Ovary (tissue), 9 donors: ENCODE results near the gene GGTA1. TPM values are rescaled to one million over a fixed set of nuclear protein-coding genes. Genes with fewer than 3 reads are reported as not detected.

Experiments used
- DNase-seq, 5 donors: peaks; one replicate each; pipeline ENCODE4 v3.0.0-alpha.2; 2019 to 2020
- H3K27ac ChIP-seq, 2 donors: fragments of 200-600 bp; one replicate each; pipeline versions ENCODE4 v1.5.1 to v1.8.0; 2019 to 2022
- H3K27me3 ChIP-seq: fragments of 200-600 bp; one replicate; pipeline ENCODE4 v1.8.0; 2022
- H3K36me3 ChIP-seq: fragments of 200-600 bp; sonication (generic); one replicate; pipeline ENCODE4 v1.5.1; 2019
- H3K4me1 ChIP-seq: one replicate; pipeline ENCODE4 v1.8.1; 2013; ENCODE audit warnings: mild to moderate bottlenecking, moderate library complexity; ENCODE audit not compliant: insufficient read depth
- H3K4me3 ChIP-seq: fragments of 200-600 bp; sonication (generic); one replicate; pipeline ENCODE4 v1.5.1; 2017
- H3K9me3 ChIP-seq, 2 donors: fragments of 200-600 bp in 1 of 2; sonication (generic) in 1 of 2; one replicate each; pipeline versions ENCODE4 v1.5.1 to v1.8.1; 2013 to 2019; ENCODE audit warnings: mild to moderate bottlenecking in 1 of 2, moderate library complexity in 1 of 2
- CTCF ChIP-seq, 3 donors: fragments of 450-650 bp in 2 of 3; fragments of 200-600 bp in 1 of 3; IDR thresholded peaks; one replicate each; pipeline versions ENCODE4 v1.5.1 to v1.8.0; 2016 to 2022; ENCODE audit warnings: antibody characterized with exemption in 3 of 3, mild to moderate bottlenecking in 1 of 3
- EP300 ChIP-seq: sonication (generic); formaldehyde crosslinking; IDR thresholded peaks from one replicate; pipeline ENCODE4 v1.6.1; 2017; ENCODE audit warnings: antibody characterized with exemption
- POLR2A ChIP-seq: fragments of 450-650 bp; IDR thresholded peaks from one replicate; pipeline ENCODE4 v1.6.1; 2017; ENCODE audit warnings: antibody characterized with exemption, mild to moderate bottlenecking, moderate library complexity
- WGBS, 3 donors: extraction: QIAGEN DNeasy Blood & Tissue Kit in 1 of 3; methylation state at CpG; one replicate each; pipeline versions ENCODE4 v1.1.5 to v1.1.7; 2013 to 2017; 5-methylcytosine and 5-hydroxymethylcytosine counted together
- intact Hi-C, 4 donors: fragments of 100-400 bp; cut with DNase I; formaldehyde crosslinking; loops; one replicate each; pipeline versions ENCODE4 v1.11.0 to v1.15.1; 2022 to 2023
- polyA plus RNA-seq, 2 donors: library from polyadenylated mRNA; stranded (reverse); fragments of 200-250 nt in 1 of 2; fragments of 350-450 nt in 1 of 2; fragmentation: Illumina TruSeq in 1 of 2; extraction: RNeasy Lipid Tissue Mini Kit (QIAGEN cat#74804) in 1 of 2; gene quantifications; one replicate each; pipeline ENCODE4 v1.2.3, GENCODE V29; 2013 to 2014
- total RNA-seq, 7 donors: library from RNA; depleted of rRNA in 2 of 7; stranded (reverse); fragments of >200 nt in 2 of 7; fragmentation: NEBNext Ultra II Directional in 3 of 7; extraction: Animal tissue kit (Norgen Biotek cat#: 25700) in 3 of 7; gene quantifications; one replicate each; pipeline versions ENCODE4 v1.1.0 to v1.2.4, GENCODE V29; 2016 to 2023
- donor health status: DM: no; HTN: no; CAD: no; lungs with moderate emphysema.
- donor health status: DM: no; HTN: no; CAD: no.
- donor health status: Bipolar disorder and iron deficiency.
- donor health status: DM: yes; HTN: yes; CAD: no.
- donor health status: DM: no; HTN: no; CAD: no.
- donor health status: DM: yes; HTN: yes; CAD: no.

The GGTA1 gene
- total and polyA plus RNA-seq, 9 donors: 0.38 to 33.1 (median 2.4) TPM

- H3K27me3 ChIP-seq: no peaks in the 10 kb centered on the region
- 58 to 64% (median 60%) methylated on average over 5 of the region's 5 CpGs for WGBS, 3 donors
- H3K9me3 ChIP-seq: no peaks in the 10 kb centered on the region
- no peak overlapping the region for H3K4me3 ChIP-seq
- no peaks in the 10 kb centered on the region for H3K4me1 ChIP-seq
- no peak overlapping the region for H3K27ac ChIP-seq
- intact Hi-C loops: no loop called here
- H3K36me3 ChIP-seq: no peaks in the 10 kb centered on the region
- no peak for TF ChIP-seq POLR2A
- TF ChIP-seq EP300: no peak
- no peak for TF ChIP-seq CTCF (IDR thresholded peaks at IDR 0.05)
- no peak for DNase-seq
Measured at GRCh38 chr9:121472446-121472845, 27.2 kb downstream of the GGTA1 start.

GRCh38 chr9:121466142-121466541, 33.5 kb downstream of the GGTA1 start:
- DNase-seq: no peak

GRCh38 chr9:121464968-121465367, 34.7 kb downstream of the GGTA1 start:
- DNase-seq: no peak
- Histone ChIP-seq H3K4me1 (no peaks in the 10 kb centered on the region), H3K27ac (no peak overlapping the region), H3K9me3 (no peaks in the 10 kb centered on the region), H3K4me3 (no peak overlapping the region), H3K27me3 (no peaks in the 10 kb centered on the region), H3K36me3 (no peaks in the 10 kb centered on the region)
- intact Hi-C loops: no loop called here
- 60 to 71% (median 66%) methylated on average over 4 of the region's 4 CpGs for WGBS, 3 donors
- TF ChIP-seq EP300 (no peak), CTCF (IDR thresholded peaks at IDR 0.05) (no peak), POLR2A (no peak)

More at GRCh38 chr9:121466142-121466541, 33.5 kb downstream of the GGTA1 start:
- H3K36me3 ChIP-seq: no peaks in the 10 kb centered on the region
- H3K4me3 ChIP-seq: no peak overlapping the region
- TF ChIP-seq POLR2A: no peak
- no peak for TF ChIP-seq CTCF (IDR thresholded peaks at IDR 0.05)
- no peak for TF ChIP-seq EP300
- no peaks in the 10 kb centered on the region for H3K9me3 ChIP-seq
- WGBS, 3 donors: 75 to 81% (median 80%) methylated on average over 1 of the region's 1 CpG
- intact Hi-C loops: no loop called here
- H3K27ac ChIP-seq: no peak overlapping the region
- no peaks in the 10 kb centered on the region for H3K27me3 ChIP-seq
- H3K4me1 ChIP-seq: no peaks in the 10 kb centered on the region

GRCh38 chr9:121463026-121463807, 36.4 kb downstream of the GGTA1 start:
- no peak for TF ChIP-seq POLR2A
- TF ChIP-seq CTCF (IDR thresholded peaks at IDR 0.05): no peak
- TF ChIP-seq EP300: no peak
- Histone ChIP-seq H3K27me3 (no peaks in the 10 kb centered on the region), H3K4me3 (no peak overlapping the region), H3K36me3 (no peaks in the 10 kb centered on the region), H3K9me3 (no peaks in the 10 kb centered on the region), H3K4me1 (no peaks in the 10 kb centered on the region), H3K27ac (no peak overlapping the region)
- 25 to 32% (median 30%) methylated on average over 10 of the region's 10 CpGs for WGBS, 3 donors
- DNase-seq: peak in 2 of 5 donors; percentile 25 to 52
- intact Hi-C loops: no loop called here
